Spleen (tissue), 11 donors: ENCODE results near the gene SAYSD1. TPM values are rescaled to one million over a fixed set of nuclear protein-coding genes. Genes with fewer than 3 reads are reported as not detected.

ENCODE experiments used
- DNase-seq: peaks from one replicate; pipeline ENCODE4 v3.0.0-alpha.2; 2020
- H3K27ac ChIP-seq, 8 donors: fragments of 200-600 bp; sonication (generic) in 7 of 8; 1 replicate in 4 of 8; 2 replicates in 4 of 8; pipeline versions ENCODE4 v1.5.0 to v1.8.0; 2016 to 2021; ENCODE audit warnings: inconsistent platforms in 4 of 8, mild to moderate bottlenecking in 4 of 8, moderate library complexity in 1 of 8
- H3K27me3 ChIP-seq, 7 donors: fragments of 200-600 bp; sonication (generic) in 6 of 7; replicated peaks in 1 of 7; 1 replicate in 4 of 7; 2 replicates in 3 of 7; pipeline versions ENCODE4 v1.5.0 to v1.8.0; 2016 to 2021; ENCODE audit warnings: inconsistent platforms in 3 of 7, mild to moderate bottlenecking in 1 of 7
- H3K36me3 ChIP-seq, 6 donors: fragments of 200-600 bp; sonication (generic) in 5 of 6; 1 replicate in 4 of 6; 2 replicates in 2 of 6; pipeline versions ENCODE4 v1.5.0 to v1.8.0; 2016 to 2021; ENCODE audit warnings: inconsistent platforms in 2 of 6
- H3K4me1 ChIP-seq, 6 donors: fragments of 200-600 bp; sonication (generic) in 5 of 6; 1 replicate in 3 of 6; 2 replicates in 3 of 6; pipeline versions ENCODE4 v1.5.0 to v1.8.0; 2016 to 2021; ENCODE audit warnings: inconsistent platforms in 3 of 6
- H3K4me3 ChIP-seq, 8 donors: fragments of 200-600 bp; sonication (generic) in 7 of 8; 1 replicate in 4 of 8; 2 replicates in 4 of 8; pipeline versions ENCODE4 v1.5.0 to v1.8.0; 2016 to 2021; ENCODE audit warnings: inconsistent platforms in 4 of 8, mild to moderate bottlenecking in 4 of 8, moderate library complexity in 2 of 8
- H3K9me3 ChIP-seq, 8 donors: fragments of 200-600 bp; sonication (generic) in 7 of 8; 1 replicate in 4 of 8; 2 replicates in 4 of 8; pipeline versions ENCODE4 v1.5.0 to v1.8.0; 2016 to 2021; ENCODE audit warnings: inconsistent platforms in 4 of 8
- POLR2A ChIP-seq, 3 donors: fragments of 450-650 bp; IDR thresholded peaks; one replicate each; pipeline ENCODE4 v1.5.1; 2017; ENCODE audit warnings: antibody characterized with exemption in 3 of 3, mild to moderate bottlenecking in 1 of 3
- POLR2AphosphoS5 ChIP-seq, 3 donors: sonication (generic); formaldehyde crosslinking; IDR thresholded peaks; one replicate each; pipeline ENCODE4 v1.5.1; 2017; ENCODE audit warnings: antibody characterized with exemption in 3 of 3
- WGBS, 5 donors: extraction: QIAGEN DNeasy Blood & Tissue Kit in 3 of 5; methylation state at CpG; one replicate each; pipeline versions ENCODE4 v1.1.5 to v1.1.7; 2013 to 2018; 5-methylcytosine and 5-hydroxymethylcytosine counted together
- intact Hi-C: fragments of 100-400 bp; cut with DNase I; formaldehyde crosslinking; loops from one replicate; pipeline ENCODE4 v1.15.0; 2023; ENCODE audit warnings: low total_unique reads
- polyA plus RNA-seq, 3 donors: library from polyadenylated mRNA; stranded (reverse); fragments of 200-250 nt; gene quantifications; one replicate each; pipeline ENCODE4 v1.2.1, GENCODE V29; 2013
- total RNA-seq, 7 donors: library from RNA; depleted of rRNA in 3 of 7; stranded (reverse); fragments of >200 nt in 3 of 7; fragmentation: NEBNext Ultra II Directional in 4 of 7; extraction: Animal tissue kit (Norgen Biotek cat#: 25700) in 4 of 7; gene quantifications; one replicate each; pipeline versions ENCODE4 v1.1.0 to v1.2.1, GENCODE V29; 2016 to 2021
- TF ChIP-seq, protein P1 (sequence below), 11 experiments: fragments of 200-600 bp in 7 of 11; fragments of 450-650 bp in 4 of 11; sonication (generic) in 4 of 11; IDR thresholded peaks in 8 of 11; conservative IDR thresholded peaks in 3 of 11; 1 replicate in 7 of 11; 2 replicates in 4 of 11; pipeline versions ENCODE4 v1.4.0 to v1.8.0; 2016 to 2021; ENCODE audit warnings: antibody characterized with exemption in 11 of 11, inconsistent platforms in 4 of 11, mild to moderate bottlenecking in 1 of 11
- donor health status: healthy with polysubstance abuse.
- donor health status: DM: no; HTN: no; CAD: no; lungs with moderate emphysema.
- donor health status: DM: no; HTN: no; CAD: no.
- donor health status: Bipolar disorder and iron deficiency.
- donor health status: healthy.
- donor health status: DM: no; HTN: no; CAD: no.
- donor health status: DM: yes; HTN: yes; CAD: no.

The SAYSD1 gene
- total and polyA plus RNA-seq, 10 donors = 8.1 to 14.2 (median 13.2) TPM

DNA sequence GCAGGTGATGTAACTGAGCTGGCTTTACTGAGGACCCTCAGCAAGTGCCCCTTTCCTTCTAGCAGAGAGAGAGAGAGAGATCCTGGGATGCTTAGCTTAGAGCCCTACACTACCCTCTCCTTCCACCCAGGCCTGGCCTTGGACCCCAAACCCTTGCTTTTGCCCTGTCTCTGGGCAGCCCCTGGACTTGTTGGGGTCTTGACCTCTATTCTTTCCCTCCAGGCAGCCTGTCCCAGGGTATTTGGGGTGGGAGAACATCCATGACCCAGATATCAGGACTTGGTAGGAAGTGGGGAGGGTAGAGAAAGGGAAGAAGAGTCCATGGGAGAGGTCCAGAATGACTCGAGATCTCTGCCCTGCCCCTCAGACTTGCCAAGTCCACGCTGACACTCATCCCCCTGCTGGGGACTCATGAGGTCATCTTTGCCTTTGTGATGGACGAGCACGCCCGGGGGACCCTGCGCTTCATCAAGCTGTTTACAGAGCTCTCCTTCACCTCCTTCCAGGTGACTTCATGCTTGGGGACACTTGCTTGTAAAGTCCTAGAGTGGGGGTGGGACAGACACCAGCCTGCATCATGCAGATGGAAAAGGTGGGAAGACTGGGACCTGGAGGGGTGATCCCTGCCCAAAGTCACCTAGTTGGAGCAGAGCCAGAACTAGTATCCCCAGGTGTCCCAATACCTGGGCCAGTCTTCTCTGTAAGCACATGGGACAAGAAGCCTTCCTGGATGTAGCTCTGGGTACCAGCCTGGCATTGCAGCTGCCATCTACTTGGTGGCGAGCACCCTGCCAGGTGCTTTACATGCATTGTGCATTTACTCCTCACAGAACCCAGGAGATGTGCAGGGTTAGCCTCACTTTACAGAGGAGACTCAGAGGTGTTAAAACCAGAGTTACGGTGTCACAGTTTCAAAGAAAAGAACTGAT lies 35.5 kb downstream of the SAYSD1 start:
- Histone ChIP-seq H3K9me3 (no peaks in the 10 kb centered on the region), H3K27me3 (peaks cover 0 to 24% (median under 1%) of the 10 kb centered on the region in 7 donors), H3K4me1 (no peaks in the 10 kb centered on the region), H3K36me3 (no peaks in the 10 kb centered on the region), H3K27ac (no peak overlapping the region), H3K4me3 (no peak overlapping the region)
- intact Hi-C loops = no loop called here
- no peak for TF ChIP-seq POLR2A (IDR thresholded peaks at IDR 0.05)
- TF ChIP-seq POLR2AphosphoS5 (IDR thresholded peaks at IDR 0.05) = no peak
- TF ChIP-seq, protein P1, sequence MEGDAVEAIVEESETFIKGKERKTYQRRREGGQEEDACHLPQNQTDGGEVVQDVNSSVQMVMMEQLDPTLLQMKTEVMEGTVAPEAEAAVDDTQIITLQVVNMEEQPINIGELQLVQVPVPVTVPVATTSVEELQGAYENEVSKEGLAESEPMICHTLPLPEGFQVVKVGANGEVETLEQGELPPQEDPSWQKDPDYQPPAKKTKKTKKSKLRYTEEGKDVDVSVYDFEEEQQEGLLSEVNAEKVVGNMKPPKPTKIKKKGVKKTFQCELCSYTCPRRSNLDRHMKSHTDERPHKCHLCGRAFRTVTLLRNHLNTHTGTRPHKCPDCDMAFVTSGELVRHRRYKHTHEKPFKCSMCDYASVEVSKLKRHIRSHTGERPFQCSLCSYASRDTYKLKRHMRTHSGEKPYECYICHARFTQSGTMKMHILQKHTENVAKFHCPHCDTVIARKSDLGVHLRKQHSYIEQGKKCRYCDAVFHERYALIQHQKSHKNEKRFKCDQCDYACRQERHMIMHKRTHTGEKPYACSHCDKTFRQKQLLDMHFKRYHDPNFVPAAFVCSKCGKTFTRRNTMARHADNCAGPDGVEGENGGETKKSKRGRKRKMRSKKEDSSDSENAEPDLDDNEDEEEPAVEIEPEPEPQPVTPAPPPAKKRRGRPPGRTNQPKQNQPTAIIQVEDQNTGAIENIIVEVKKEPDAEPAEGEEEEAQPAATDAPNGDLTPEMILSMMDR (IDR thresholded peaks at IDR 0.05 in 8 of 11, conservative IDR thresholded peaks at IDR 0.05 in 3 of 11) = no peak
- DNase-seq = no peak
- WGBS, 5 donors = 81 to 84% (median 83%) methylated on average over 7 to 8 of the region's 8 CpGs

DNA sequence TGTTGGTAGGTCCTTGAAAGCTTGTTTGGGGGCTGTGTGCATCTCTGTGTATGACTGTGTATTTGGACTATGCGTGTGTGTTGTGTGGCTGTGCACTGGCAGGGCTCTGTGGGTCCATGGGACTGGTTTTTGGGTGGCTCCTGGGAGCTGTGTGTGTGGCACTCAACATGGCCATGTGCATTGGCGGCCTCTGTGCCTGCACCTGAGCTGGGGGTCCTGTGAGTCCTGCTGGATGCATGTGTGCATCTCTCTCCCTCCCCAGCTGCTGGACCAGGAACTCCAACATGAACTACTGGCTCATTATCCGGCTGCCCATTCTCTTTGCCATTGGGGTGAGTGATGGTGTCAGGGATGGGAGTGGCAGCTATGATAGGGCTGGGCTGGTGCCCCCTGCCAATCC lies 36.3 kb downstream of the SAYSD1 start:
- Histone ChIP-seq H3K4me1 (no peaks in the 10 kb centered on the region), H3K4me3 (no peak overlapping the region), H3K27me3 (peaks cover 0 to 16% (median 0%) of the 10 kb centered on the region in 7 donors), H3K27ac (no peak overlapping the region), H3K9me3 (no peaks in the 10 kb centered on the region), H3K36me3 (no peaks in the 10 kb centered on the region)
- WGBS, 5 donors = 63 to 96% (median 79%) methylated on average over 2 to 3 of the region's 3 CpGs
- TF ChIP-seq POLR2A (IDR thresholded peaks at IDR 0.05) (no peak), POLR2AphosphoS5 (IDR thresholded peaks at IDR 0.05) (no peak)
- TF ChIP-seq, protein P1 (IDR thresholded peaks at IDR 0.05 in 8 of 11, conservative IDR thresholded peaks at IDR 0.05 in 3 of 11) = no peak
- intact Hi-C loops = no loop called here
- no peak for DNase-seq

DNA sequence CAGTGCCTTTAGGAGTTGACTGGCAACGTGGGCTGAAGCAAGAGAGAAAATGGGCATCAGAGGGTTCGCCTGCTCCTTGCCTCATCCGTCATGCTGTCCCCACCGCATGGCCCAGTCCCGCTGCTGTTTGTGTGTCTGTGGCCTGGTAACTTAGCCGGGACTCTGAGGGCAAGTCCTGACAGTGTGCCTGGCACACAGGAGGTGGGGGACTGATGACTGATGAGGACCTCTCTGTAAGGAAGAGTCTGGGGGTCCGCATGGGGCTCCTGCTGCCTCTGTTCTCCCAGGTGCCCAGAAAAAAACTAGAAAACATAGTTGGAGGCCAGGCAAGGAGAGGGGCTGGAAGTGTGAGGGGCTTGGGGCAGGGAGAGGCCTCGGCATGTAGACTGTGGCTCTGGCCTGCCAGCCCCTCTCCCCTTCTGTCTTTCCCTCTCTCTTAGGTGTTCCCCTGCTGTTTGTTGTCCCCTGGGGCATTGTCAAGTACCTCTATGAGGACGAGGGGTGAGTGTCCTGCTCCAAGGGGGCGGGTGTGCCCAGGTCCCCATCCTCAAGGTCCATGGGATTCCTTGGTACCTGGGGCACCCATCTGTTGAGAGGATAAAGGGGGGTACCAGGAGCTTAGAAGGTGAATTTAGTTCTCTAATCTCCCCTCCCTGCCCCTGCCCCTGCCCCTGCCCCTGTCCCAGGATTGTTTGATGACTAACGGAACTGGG lies 36.9 kb downstream of the SAYSD1 start:
- intact Hi-C loops = no loop called here
- DNase-seq = no peak

More for the DNA sequence above, 36.9 kb downstream of the SAYSD1 start:
- no peak overlapping the region for H3K27ac ChIP-seq
- no peaks in the 10 kb centered on the region for H3K36me3 ChIP-seq
- TF ChIP-seq POLR2AphosphoS5 (IDR thresholded peaks at IDR 0.05) = no peak
- TF ChIP-seq POLR2A (IDR thresholded peaks at IDR 0.05) = no peak
- TF ChIP-seq, protein P1 (IDR thresholded peaks at IDR 0.05 in 8 of 11, conservative IDR thresholded peaks at IDR 0.05 in 3 of 11) = no peak
- no peaks in the 10 kb centered on the region for H3K9me3 ChIP-seq
- H3K4me1 ChIP-seq = no peaks in the 10 kb centered on the region
- WGBS, 5 donors = 82 to 90% (median 85%) methylated on average over 11 of the region's 11 CpGs
- H3K4me3 ChIP-seq = no peak overlapping the region
- peaks cover 0 to 13% (median 0%) of the 10 kb centered on the region in 7 donors for H3K27me3 ChIP-seq
